Thyroid gland (tissue), 4 donors: ENCODE measurements around the gene STAB1. TPM values are rescaled to one million over a fixed set of nuclear protein-coding genes. Genes with fewer than 3 reads are reported as not detected.

Experiments
- DNase-seq, 2 donors: peaks; one replicate each; pipeline ENCODE4 v3.0.0-alpha.2; 2019
- H3K27ac ChIP-seq, 3 donors: fragments of 200-600 bp; sonication (generic); 1 replicate in 2 of 3; 2 replicates in 1 of 3; pipeline ENCODE4 v1.5.1; 2016 to 2019; ENCODE audit warnings: mild to moderate bottlenecking in 1 of 3, moderate library complexity in 1 of 3
- H3K27me3 ChIP-seq: fragments of 200-600 bp; sonication (generic); one replicate; pipeline ENCODE4 v1.5.1; 2019
- H3K36me3 ChIP-seq, 2 donors: fragments of 200-600 bp; sonication (generic); one replicate each; pipeline ENCODE4 v1.5.1; 2016 to 2019
- H3K4me1 ChIP-seq, 2 donors: fragments of 200-600 bp; sonication (generic); one replicate each; pipeline ENCODE4 v1.5.1; 2017 to 2019
- H3K4me3 ChIP-seq, 3 donors: fragments of 200-600 bp; sonication (generic); replicated peaks in 1 of 3; 1 replicate in 2 of 3; 2 replicates in 1 of 3; pipeline ENCODE4 v1.5.1; 2016; ENCODE audit warnings: mild to moderate bottlenecking in 1 of 3
- H3K9me3 ChIP-seq: fragments of 200-600 bp; sonication (generic); one replicate; pipeline ENCODE4 v1.5.1; 2017
- POLR2A ChIP-seq, 2 donors: fragments of 450-650 bp; IDR thresholded peaks; one replicate each; pipeline ENCODE4 v1.6.1; 2017; ENCODE audit warnings: antibody characterized with exemption in 2 of 2, mild to moderate bottlenecking in 2 of 2, moderate library complexity in 1 of 2
- WGBS, 2 donors: methylation state at CpG; one replicate each; pipeline ENCODE4 v1.1.5; 2017; 5-methylcytosine and 5-hydroxymethylcytosine counted together
- intact Hi-C: fragments of 100-400 bp; cut with DNase I; formaldehyde crosslinking; loops from one replicate; pipeline ENCODE4 v1.15.1; 2023
- total RNA-seq, 4 donors: library from RNA; depleted of rRNA; stranded (reverse); fragments of >200 nt; gene quantifications; one replicate each; pipeline ENCODE4 v1.2.3, GENCODE V29; 2016
- TF ChIP-seq, protein P1 (sequence below), 6 experiments: fragments of 200-600 bp in 3 of 6; fragments of 450-650 bp in 3 of 6; sonication (generic) in 3 of 6; IDR thresholded peaks; one replicate each; pipeline ENCODE4 v1.5.1; 2016 to 2019; ENCODE audit warnings: antibody characterized with exemption in 6 of 6, mild to moderate bottlenecking in 2 of 6, inconsistent platforms in 1 of 6, moderate library complexity in 1 of 6

Gene STAB1
- total RNA-seq, 4 donors from 2014 or later, result 31.8 to 100 (median 67.4) TPM

DNA sequence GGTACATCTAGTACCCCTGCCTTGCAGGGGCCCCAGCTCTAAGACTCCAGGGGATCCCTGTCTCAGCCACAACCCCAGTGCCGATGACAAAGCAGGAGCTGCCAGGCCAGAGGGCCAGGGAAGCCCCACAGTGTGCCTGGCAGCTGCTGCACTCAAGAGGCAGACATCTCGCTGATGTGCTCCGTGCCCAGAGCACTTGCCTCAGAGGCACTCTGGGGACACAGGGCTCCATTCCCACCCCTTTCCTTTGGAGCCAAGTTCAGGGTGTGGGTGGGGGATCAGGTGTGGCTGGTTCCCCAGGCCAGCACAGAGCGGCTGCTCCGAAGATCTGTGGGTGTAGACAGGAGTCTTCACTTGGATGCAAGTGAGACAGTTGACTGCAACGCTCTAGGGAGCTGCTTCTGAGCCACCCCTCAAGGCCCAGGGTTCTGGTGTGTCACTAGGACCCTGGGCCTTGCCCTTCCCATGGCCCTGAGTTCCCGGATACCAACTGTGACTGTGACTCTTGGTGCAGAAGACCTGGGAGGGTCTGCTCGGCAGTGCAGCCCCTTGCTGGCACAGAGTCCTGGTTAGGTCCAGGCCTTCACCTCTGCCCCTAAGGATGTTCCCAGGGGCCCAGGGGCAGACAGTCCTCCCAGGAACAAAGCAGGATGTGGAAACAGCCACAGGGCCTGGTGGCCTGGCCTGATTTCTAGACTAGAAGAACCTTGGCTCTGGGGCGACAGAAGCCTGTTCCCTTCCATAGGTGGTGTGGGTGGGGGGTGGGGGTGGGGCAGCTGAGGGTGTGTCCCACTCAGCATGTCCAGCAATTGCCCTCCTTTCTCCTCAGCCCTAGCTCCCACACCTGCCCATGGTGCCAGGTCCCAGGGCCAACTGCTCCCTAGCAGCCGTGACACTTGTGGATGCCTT lies 36.0 kb downstream of the STAB1 start:
- Histone ChIP-seq H3K27me3 (no peaks in the 10 kb centered on the region), H3K36me3 (peaks cover 0 to 7% of the 10 kb centered on the region in 2 donors), H3K9me3 (no peaks in the 10 kb centered on the region), H3K4me3 (no peak overlapping the region), H3K4me1 (peaks cover 21 to 56% of the 10 kb centered on the region in 2 donors), H3K27ac (peak overlapping the region in 1 of 3 donors; percentile 23)
- 78 to 85% methylated on average over 8 to 9 of the region's 10 CpGs for WGBS, 2 donors
- intact Hi-C loops, result loop anchor here (5.0 kb wide), 1 partner anchor 74 kb away; the partner anchor contains the start of gene NISCH
- DNase-seq, result no peak
- TF ChIP-seq POLR2A (IDR thresholded peaks at IDR 0.05), result no peak
- TF ChIP-seq, protein P1, sequence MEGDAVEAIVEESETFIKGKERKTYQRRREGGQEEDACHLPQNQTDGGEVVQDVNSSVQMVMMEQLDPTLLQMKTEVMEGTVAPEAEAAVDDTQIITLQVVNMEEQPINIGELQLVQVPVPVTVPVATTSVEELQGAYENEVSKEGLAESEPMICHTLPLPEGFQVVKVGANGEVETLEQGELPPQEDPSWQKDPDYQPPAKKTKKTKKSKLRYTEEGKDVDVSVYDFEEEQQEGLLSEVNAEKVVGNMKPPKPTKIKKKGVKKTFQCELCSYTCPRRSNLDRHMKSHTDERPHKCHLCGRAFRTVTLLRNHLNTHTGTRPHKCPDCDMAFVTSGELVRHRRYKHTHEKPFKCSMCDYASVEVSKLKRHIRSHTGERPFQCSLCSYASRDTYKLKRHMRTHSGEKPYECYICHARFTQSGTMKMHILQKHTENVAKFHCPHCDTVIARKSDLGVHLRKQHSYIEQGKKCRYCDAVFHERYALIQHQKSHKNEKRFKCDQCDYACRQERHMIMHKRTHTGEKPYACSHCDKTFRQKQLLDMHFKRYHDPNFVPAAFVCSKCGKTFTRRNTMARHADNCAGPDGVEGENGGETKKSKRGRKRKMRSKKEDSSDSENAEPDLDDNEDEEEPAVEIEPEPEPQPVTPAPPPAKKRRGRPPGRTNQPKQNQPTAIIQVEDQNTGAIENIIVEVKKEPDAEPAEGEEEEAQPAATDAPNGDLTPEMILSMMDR (IDR thresholded peaks at IDR 0.05), result no peak

DNA sequence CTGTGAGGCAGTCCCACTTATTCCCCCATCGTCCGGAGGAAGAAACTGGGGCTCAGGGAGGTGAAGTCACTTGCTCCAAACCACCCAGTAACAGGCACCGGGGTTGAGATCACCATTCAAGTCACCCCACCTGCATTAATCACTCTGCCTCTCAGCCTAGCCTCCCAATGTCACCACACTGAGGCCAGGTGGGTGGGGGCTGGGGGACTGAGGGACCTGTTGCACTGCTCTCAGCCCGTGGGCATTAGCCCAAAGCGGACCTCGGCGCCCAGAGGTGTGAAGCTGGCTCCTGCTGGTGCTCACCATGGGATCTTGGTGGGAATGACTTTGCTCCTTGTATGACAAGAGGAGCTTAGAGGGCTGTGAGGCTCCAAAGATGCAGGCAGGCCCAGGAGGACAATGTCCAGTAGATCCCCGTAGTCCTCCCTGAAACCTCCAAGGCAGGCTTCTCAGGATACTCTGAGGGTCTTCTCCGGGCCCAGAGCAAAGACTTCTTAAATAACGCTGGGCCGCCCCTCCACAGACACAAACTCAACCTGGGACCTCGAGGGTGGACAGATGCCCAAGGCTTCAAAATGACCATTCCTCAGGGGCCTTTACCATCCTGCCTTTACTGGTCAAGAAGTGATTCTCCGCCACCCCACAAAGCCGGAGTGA lies 36.9 kb downstream of the STAB1 start:
- WGBS, 2 donors, result 88 to 89% methylated on average over 9 to 10 of the region's 14 CpGs
- H3K9me3 ChIP-seq, result no peaks in the 10 kb centered on the region
- H3K27me3 ChIP-seq, result no peaks in the 10 kb centered on the region
- intact Hi-C loops, result loop anchor here (5.0 kb wide), 1 partner anchor 75 kb away; the partner anchor contains the start of gene NISCH
- peaks cover 16 to 48% of the 10 kb centered on the region in 2 donors for H3K4me1 ChIP-seq
- H3K4me3 ChIP-seq, result no peak overlapping the region
- DNase-seq, result no peak
- peaks cover 0 to 7% of the 10 kb centered on the region in 2 donors for H3K36me3 ChIP-seq
- H3K27ac ChIP-seq, result peak overlapping the region in 1 of 3 donors; percentile 23
- TF ChIP-seq POLR2A (IDR thresholded peaks at IDR 0.05), result no peak
- TF ChIP-seq, protein P1 (IDR thresholded peaks at IDR 0.05), result no peak

DNA sequence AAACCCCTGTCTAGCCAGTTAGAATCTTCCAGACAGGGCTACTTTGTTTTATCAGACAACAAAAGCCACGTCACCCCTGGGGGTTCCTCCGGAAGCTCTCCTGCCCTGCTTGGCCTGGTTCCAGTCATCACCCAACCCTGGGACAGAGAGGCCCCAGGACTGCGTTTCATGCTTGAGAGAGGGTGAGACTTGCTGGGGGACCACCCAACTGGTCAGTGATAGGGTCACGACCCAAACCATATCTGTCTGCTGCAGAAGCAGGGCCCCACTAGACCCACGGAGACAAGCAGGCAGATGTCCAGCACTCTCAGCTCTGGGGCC lies 37.3 kb downstream of the STAB1 start:
- DNase-seq, result no peak
- Histone ChIP-seq H3K4me1 (peaks cover 19 to 49% of the 10 kb centered on the region in 2 donors), H3K27ac (peak overlapping the region in 2 of 3 donors; percentile 35 to 62), H3K27me3 (no peaks in the 10 kb centered on the region), H3K4me3 (peak overlapping the region in 2 of 3 donors; percentile 58 to 70), H3K9me3 (no peaks in the 10 kb centered on the region), H3K36me3 (peaks cover 0 to 7% of the 10 kb centered on the region in 2 donors)
- TF ChIP-seq, protein P1 (IDR thresholded peaks at IDR 0.05), result no peak
- no peak for TF ChIP-seq POLR2A (IDR thresholded peaks at IDR 0.05)
- 43 to 46% methylated on average over 5 of the region's 5 CpGs for WGBS, 2 donors
- intact Hi-C loops, result loop anchor here (5.0 kb wide), 1 partner anchor 75 kb away; the partner anchor contains the start of gene NISCH

DNA sequence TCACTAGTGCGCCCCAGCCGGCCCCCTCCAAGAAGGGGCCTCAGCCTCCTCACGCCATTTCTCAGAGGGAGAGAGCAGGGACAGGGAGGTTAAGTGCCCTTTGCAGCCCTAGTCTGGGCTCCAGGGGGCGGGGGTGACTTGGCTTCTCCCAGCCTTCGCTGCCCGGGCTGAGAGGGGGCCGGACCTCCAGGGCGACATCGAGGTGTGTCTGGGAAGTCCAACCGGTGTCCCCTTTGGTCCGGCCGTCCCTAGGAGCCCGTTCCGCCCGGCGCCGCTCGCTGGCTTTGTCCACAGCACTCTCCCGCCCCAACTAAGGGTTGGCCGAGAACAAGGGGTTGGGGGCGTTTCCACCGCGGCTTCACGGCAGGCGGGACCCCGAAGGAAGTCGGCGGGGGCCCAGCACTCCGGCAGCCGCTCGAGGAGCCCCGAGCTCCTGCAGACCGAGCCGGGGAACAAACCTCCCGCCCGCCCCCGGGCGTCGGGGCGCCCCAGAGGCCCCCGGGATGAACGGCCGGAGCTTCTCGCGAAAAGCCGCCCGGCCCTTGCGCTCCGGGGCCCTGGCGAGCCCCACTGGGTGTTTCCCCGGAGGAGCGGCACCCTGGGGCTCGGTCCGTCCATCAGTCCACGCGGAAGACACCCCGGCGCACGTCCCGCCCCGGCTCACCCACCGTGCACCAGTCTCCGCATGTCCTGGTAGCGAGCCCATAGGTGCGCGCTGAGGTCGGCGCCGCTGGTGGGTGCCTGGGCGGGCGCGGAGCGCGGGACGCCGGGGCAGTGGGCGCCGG lies 37.9 kb downstream of the STAB1 start:
- intact Hi-C loops, result loop anchor here (5.0 kb wide), 1 partner anchor 76 kb away; the partner anchor contains the start of gene NISCH
- 0 to 9% methylated on average over 11 to 19 of the region's 78 CpGs for WGBS, 2 donors
- no peaks in the 10 kb centered on the region for H3K27me3 ChIP-seq
- peak; percentile 51 to 58 for DNase-seq
- H3K4me3 ChIP-seq, result peak overlapping the region in 2 of 3 donors; percentile 58 to 70
- peak overlapping the region; percentile 14 to 62 (median 35) for H3K27ac ChIP-seq
- TF ChIP-seq POLR2A (IDR thresholded peaks at IDR 0.05), result no peak
- TF ChIP-seq, protein P1 (IDR thresholded peaks at IDR 0.05), result no peak
- no peaks in the 10 kb centered on the region for H3K9me3 ChIP-seq
- H3K4me1 ChIP-seq, result peaks cover 25 to 55% of the 10 kb centered on the region in 2 donors
- H3K36me3 ChIP-seq, result peaks cover 0 to 7% of the 10 kb centered on the region in 2 donors
